Ishikawa (cell line): Measurements from ENCODE around the gene AKAP9.

Experiments
- CEBPB ChIP-seq: IDR thresholded peaks from 2 replicates; pipeline ENCODE4 v1.6.1; 2012
- CREB1 ChIP-seq: IDR thresholded peaks from 2 replicates; pipeline ENCODE4 v1.6.1; 2012; ENCODE audit warnings: low read depth
- EGR1 ChIP-seq: IDR thresholded peaks from 2 replicates; pipeline ENCODE4 v1.6.1; 2012
- EP300 ChIP-seq: IDR thresholded peaks from 2 replicates; pipeline ENCODE4 v1.6.1; 2012; ENCODE audit warnings: borderline replicate concordance
- FOXM1 ChIP-seq: IDR thresholded peaks from 2 replicates; pipeline ENCODE4 v1.6.1; 2012; ENCODE audit warnings: low read depth, borderline replicate concordance
- MAX ChIP-seq: IDR thresholded peaks from 2 replicates; pipeline ENCODE4 v1.6.1; 2012
- NFIC ChIP-seq: IDR thresholded peaks from 2 replicates; pipeline ENCODE4 v1.6.1; 2012
- RAD21 ChIP-seq: IDR thresholded peaks from 2 replicates; pipeline ENCODE4 v1.6.1; 2012; ENCODE audit warnings: low read depth
- REST ChIP-seq: IDR thresholded peaks from 2 replicates; pipeline ENCODE4 v1.6.1; 2012; ENCODE audit warnings: low read depth, mild to moderate bottlenecking
- TAF1 ChIP-seq: IDR thresholded peaks from 2 replicates; pipeline ENCODE4 v1.6.1; 2012; ENCODE audit warnings: low read depth, mild to moderate bottlenecking
- TCF12 ChIP-seq: IDR thresholded peaks from 2 replicates; pipeline ENCODE4 v1.6.1; 2012; ENCODE audit warnings: low read depth
- TEAD4 ChIP-seq: IDR thresholded peaks from 2 replicates; pipeline ENCODE4 v1.6.1; 2012
- USF1 ChIP-seq: IDR thresholded peaks from 2 replicates; pipeline ENCODE4 v1.6.1; 2012
- YY1 ChIP-seq: IDR thresholded peaks from 2 replicates; pipeline ENCODE4 v1.6.1; 2012; ENCODE audit warnings: low read depth
- ZBTB7A ChIP-seq: IDR thresholded peaks from 2 replicates; pipeline ENCODE4 v1.6.1; 2012; ENCODE audit warnings: low read depth

Gene AKAP9

GRCh38 chr7:92052684-92053083 is 112.0 kb downstream of the AKAP9 start:
- no peak for TF ChIP-seq RAD21
- TF ChIP-seq TEAD4, result no peak
- TF ChIP-seq REST, result no peak
- no peak for TF ChIP-seq EGR1
- TF ChIP-seq EP300, result no peak
- TF ChIP-seq CREB1, result no peak
- no peak for TF ChIP-seq NFIC
- TF ChIP-seq FOXM1, result no peak
- no peak for TF ChIP-seq TCF12
- no peak for TF ChIP-seq YY1
- TF ChIP-seq CEBPB, result no peak

GRCh38 chr7:92053312-92053711 is 112.7 kb downstream of the AKAP9 start:
- TF ChIP-seq FOXM1 (no peak), TCF12 (no peak), TAF1 (no peak), USF1 (no peak)

GRCh38 chr7:92056286-92056685 is 115.6 kb downstream of the AKAP9 start:
- no peak for TF ChIP-seq EP300

- peak; percentile 73 for TF ChIP-seq TCF12
- peak; percentile 97 for TF ChIP-seq TEAD4
- no peak for TF ChIP-seq REST
- peak; percentile 56; the same call in 1 of the 2 replicates for TF ChIP-seq EP300
- no peak; the same call in 1 of the 2 replicates for TF ChIP-seq CREB1
- peak; percentile 23; the same call in 1 of the 2 replicates for TF ChIP-seq FOXM1
- TF ChIP-seq NFIC, result peak; percentile 72
- TF ChIP-seq MAX, result peak; percentile 45; the same call in 1 of the 2 replicates
Measured at GRCh38 chr7:92057375-92057774, 116.7 kb downstream of the AKAP9 start.

GRCh38 chr7:92058040-92058439 is 117.4 kb downstream of the AKAP9 start:
- no peak for TF ChIP-seq NFIC
- no peak for TF ChIP-seq EP300
- TF ChIP-seq REST, result no peak
- TF ChIP-seq USF1, result no peak
- no peak for TF ChIP-seq CREB1
- TF ChIP-seq EGR1, result no peak
- TF ChIP-seq RAD21, result no peak
- TF ChIP-seq YY1, result no peak
- TF ChIP-seq TAF1, result no peak
- no peak for TF ChIP-seq MAX
- no peak for TF ChIP-seq CEBPB
- no peak for TF ChIP-seq TEAD4
- no peak for TF ChIP-seq ZBTB7A
- TF ChIP-seq TCF12, result no peak
- no peak for TF ChIP-seq FOXM1
